ENCODE data around the gene CAP2. TPM values are rescaled to one million over a fixed set of nuclear protein-coding genes. Genes with fewer than 3 reads are reported as not detected.
A peak's percentile ranks its signal among the peaks of the same experiment; 100 is the strongest.

The CAP2 gene
- total and polyA plus RNA-seq, 8 donors = 2.7 to 4.0 (median 3.5) TPM

- ATAC-seq (peak in 1 of 4 donors; percentile 22), FAIRE-seq (no peak), DNase-seq (no peak)
- Histone ChIP-seq H3K9me3 (no peaks in the 10 kb centered on the region), H3K4me3 (no peak overlapping the region), H3K27me3 (no peaks in the 10 kb centered on the region), H3K27ac (no peak overlapping the region), H3K4me1 (no peaks in the 10 kb centered on the region), H3K36me3 (no peaks in the 10 kb centered on the region)
- 72 to 94% methylated on average over 4 of the region's 4 CpGs for WGBS, 2 donors
- intact Hi-C loops (cut with DNase I) = no loop called here
- TF ChIP-seq, protein P1, sequence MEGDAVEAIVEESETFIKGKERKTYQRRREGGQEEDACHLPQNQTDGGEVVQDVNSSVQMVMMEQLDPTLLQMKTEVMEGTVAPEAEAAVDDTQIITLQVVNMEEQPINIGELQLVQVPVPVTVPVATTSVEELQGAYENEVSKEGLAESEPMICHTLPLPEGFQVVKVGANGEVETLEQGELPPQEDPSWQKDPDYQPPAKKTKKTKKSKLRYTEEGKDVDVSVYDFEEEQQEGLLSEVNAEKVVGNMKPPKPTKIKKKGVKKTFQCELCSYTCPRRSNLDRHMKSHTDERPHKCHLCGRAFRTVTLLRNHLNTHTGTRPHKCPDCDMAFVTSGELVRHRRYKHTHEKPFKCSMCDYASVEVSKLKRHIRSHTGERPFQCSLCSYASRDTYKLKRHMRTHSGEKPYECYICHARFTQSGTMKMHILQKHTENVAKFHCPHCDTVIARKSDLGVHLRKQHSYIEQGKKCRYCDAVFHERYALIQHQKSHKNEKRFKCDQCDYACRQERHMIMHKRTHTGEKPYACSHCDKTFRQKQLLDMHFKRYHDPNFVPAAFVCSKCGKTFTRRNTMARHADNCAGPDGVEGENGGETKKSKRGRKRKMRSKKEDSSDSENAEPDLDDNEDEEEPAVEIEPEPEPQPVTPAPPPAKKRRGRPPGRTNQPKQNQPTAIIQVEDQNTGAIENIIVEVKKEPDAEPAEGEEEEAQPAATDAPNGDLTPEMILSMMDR (IDR thresholded peaks at IDR 0.05) = no peak
These were observed 24.4 kb downstream of the CAP2 start for GRCh38 chr6:17417817-17418216.

- intact Hi-C loops (cut with DNase I) = no loop called here
- Histone ChIP-seq H3K27ac (no peak overlapping the region), H3K4me3 (no peak overlapping the region), H3K36me3 (no peaks in the 10 kb centered on the region), H3K9me3 (no peaks in the 10 kb centered on the region), H3K27me3 (no peaks in the 10 kb centered on the region), H3K4me1 (no peaks in the 10 kb centered on the region)
- DNase-seq (no peak), ATAC-seq (peak in 1 of 4 donors; percentile 56), FAIRE-seq (no peak)
- WGBS, 2 donors = 80 to 85% methylated on average over 12 of the region's 12 CpGs
- TF ChIP-seq, protein P1 (IDR thresholded peaks at IDR 0.05) = no peak
These were observed 25.1 kb downstream of the CAP2 start for GRCh38 chr6:17418281-17419188.

DNA sequence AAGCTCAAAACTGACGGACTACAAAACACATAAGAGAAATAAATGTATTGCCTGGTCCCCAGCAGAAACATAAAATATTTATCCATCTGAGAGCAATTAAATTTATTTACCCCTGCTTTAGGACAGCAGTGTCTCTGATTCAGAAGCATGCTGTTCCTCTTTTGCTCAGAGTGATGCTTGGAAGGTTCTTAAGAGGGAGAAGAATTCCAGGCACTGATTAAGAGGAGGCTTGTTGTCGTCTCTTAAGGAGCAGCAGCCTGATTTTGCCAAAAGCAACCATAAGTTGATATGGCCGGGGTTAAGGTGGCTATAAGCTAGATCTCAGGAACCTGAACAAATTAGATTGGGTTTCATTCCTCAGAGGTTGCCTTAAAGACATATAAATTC lies 25.8 kb downstream of the CAP2 start:
- Histone ChIP-seq H3K27ac (no peak overlapping the region), H3K4me1 (no peaks in the 10 kb centered on the region), H3K9me3 (no peaks in the 10 kb centered on the region), H3K27me3 (no peaks in the 10 kb centered on the region), H3K36me3 (no peaks in the 10 kb centered on the region), H3K4me3 (no peak overlapping the region)
- no peak for FAIRE-seq
- TF ChIP-seq, protein P1 (IDR thresholded peaks at IDR 0.05) = no peak
- no peak for ATAC-seq
- DNase-seq = no peak
- intact Hi-C loops (cut with DNase I) = no loop called here
- 88 to 91% methylated on average over 3 of the region's 3 CpGs for WGBS, 2 donors

- no peaks in the 10 kb centered on the region for H3K9me3 ChIP-seq
- 53 to 59% methylated on average over 2 of the region's 2 CpGs for WGBS, 2 donors
- intact Hi-C loops (cut with DNase I) = no loop called here
- H3K27ac ChIP-seq = no peak overlapping the region
- no peak overlapping the region for H3K4me3 ChIP-seq
- no peak for DNase-seq
- FAIRE-seq = no peak
- H3K27me3 ChIP-seq = no peaks in the 10 kb centered on the region
- ATAC-seq = no peak
- H3K4me1 ChIP-seq = no peaks in the 10 kb centered on the region
- TF ChIP-seq, protein P1 (IDR thresholded peaks at IDR 0.05) = no peak
- H3K36me3 ChIP-seq = no peaks in the 10 kb centered on the region
These were observed 27.0 kb downstream of the CAP2 start for GRCh38 chr6:17420368-17420767.

GRCh38 chr6:17421406-17421805 lies 28.0 kb downstream of the CAP2 start:
- intact Hi-C loops (cut with DNase I) = no loop called here
- 93 to 94% methylated on average over 7 of the region's 7 CpGs for WGBS, 2 donors
- DNase-seq = no peak
- Histone ChIP-seq H3K27me3 (no peaks in the 10 kb centered on the region), H3K4me1 (no peaks in the 10 kb centered on the region), H3K36me3 (no peaks in the 10 kb centered on the region), H3K4me3 (no peak overlapping the region), H3K9me3 (no peaks in the 10 kb centered on the region), H3K27ac (no peak overlapping the region)
- no peak for FAIRE-seq
- TF ChIP-seq, protein P1 (IDR thresholded peaks at IDR 0.05) = no peak
- no peak for ATAC-seq
